Esophagus muscularis mucosa (tissue), 4 donors: ENCODE data around the gene PLET1. TPM values are rescaled to one million over a fixed set of nuclear protein-coding genes. Genes with fewer than 3 reads are reported as not detected.

Experiments used
- DNase-seq: peaks from one replicate; pipeline ENCODE4 v3.0.0-alpha.2; 2017; ENCODE audit errors: extremely low spot score
- H3K27ac ChIP-seq, 4 donors: fragments of 200-600 bp; sonication (generic); replicated peaks in 1 of 4; 1 replicate in 3 of 4; 2 replicates in 1 of 4; pipeline ENCODE4 v1.5.1; 2016 to 2019; ENCODE audit warnings: mild to moderate bottlenecking in 1 of 4
- H3K27me3 ChIP-seq, 4 donors: fragments of 200-600 bp; sonication (generic); one replicate each; pipeline versions ENCODE4 v1.5.1 to v1.6.0; 2016 to 2019
- H3K36me3 ChIP-seq, 4 donors: fragments of 200-600 bp; sonication (generic); one replicate each; pipeline ENCODE4 v1.5.1; 2016 to 2019
- H3K4me1 ChIP-seq, 4 donors: fragments of 200-600 bp; sonication (generic); one replicate each; pipeline ENCODE4 v1.5.1; 2016 to 2019
- H3K4me3 ChIP-seq, 4 donors: fragments of 200-600 bp; sonication (generic); 1 replicate in 2 of 4; 2 replicates in 2 of 4; pipeline ENCODE4 v1.5.1; 2016 to 2019; ENCODE audit warnings: mild to moderate bottlenecking in 4 of 4, moderate library complexity in 1 of 4
- H3K9me3 ChIP-seq, 4 donors: fragments of 200-600 bp; sonication (generic); 1 replicate in 3 of 4; 2 replicates in 1 of 4; pipeline ENCODE4 v1.5.1; 2016 to 2019
- EP300 ChIP-seq: sonication (generic); formaldehyde crosslinking; IDR thresholded peaks from one replicate; pipeline ENCODE4 v1.6.1; 2017; ENCODE audit warnings: antibody characterized with exemption
- POLR2A ChIP-seq: fragments of 450-650 bp; IDR thresholded peaks from one replicate; pipeline ENCODE4 v1.6.1; 2017; ENCODE audit warnings: antibody characterized with exemption, moderate library complexity, mild to moderate bottlenecking, low read depth
- POLR2AphosphoS5 ChIP-seq, 2 donors: sonication (generic); formaldehyde crosslinking; IDR thresholded peaks; one replicate each; pipeline ENCODE4 v1.6.1; 2017; ENCODE audit warnings: antibody characterized with exemption in 2 of 2
- WGBS: methylation state at CpG from one replicate; pipeline ENCODE4 v1.1.5; 2018; 5-methylcytosine and 5-hydroxymethylcytosine counted together
- intact Hi-C: fragments of 100-400 bp; cut with DNase I; formaldehyde crosslinking; loops from one replicate; pipeline ENCODE4 v1.15.1; 2023
- total RNA-seq, 4 donors: library from RNA; depleted of rRNA; stranded (reverse); fragments of >200 nt; gene quantifications; one replicate each; pipeline versions ENCODE4 v1.1.0 to v1.2.1, GENCODE V29; 2016
- TF ChIP-seq, protein P1 (sequence below), 3 experiments: fragments of 200-600 bp in 2 of 3; fragments of 450-650 bp in 1 of 3; sonication (generic) in 2 of 3; IDR thresholded peaks; one replicate each; pipeline ENCODE4 v1.5.1; 2017 to 2019; ENCODE audit warnings: antibody characterized with exemption in 3 of 3, mild to moderate bottlenecking in 2 of 3, moderate library complexity in 1 of 3

Gene PLET1
- total RNA-seq, 4 donors from 2014 or later = not detected

GRCh38 chr11:112298535-112298934 lies 37.9 kb upstream of the PLET1 start:
- H3K27me3 ChIP-seq = no peaks in the 10 kb centered on the region
- intact Hi-C loops = loop anchor here (10.0 kb wide), 2 partner anchors 286 to 506 kb away; no protein-coding TSS in a partner anchor
- no peaks in the 10 kb centered on the region for H3K9me3 ChIP-seq
- DNase-seq = no peak
- H3K4me3 ChIP-seq = no peak overlapping the region
- WGBS = 54% methylated on average over 9 of the region's 9 CpGs
- H3K27ac ChIP-seq = peak overlapping the region in 3 of 4 donors; percentile 55 to 66 (median 60)
- peaks cover 0 to 8% (median 0%) of the 10 kb centered on the region in 4 donors for H3K36me3 ChIP-seq
- TF ChIP-seq, protein P1, sequence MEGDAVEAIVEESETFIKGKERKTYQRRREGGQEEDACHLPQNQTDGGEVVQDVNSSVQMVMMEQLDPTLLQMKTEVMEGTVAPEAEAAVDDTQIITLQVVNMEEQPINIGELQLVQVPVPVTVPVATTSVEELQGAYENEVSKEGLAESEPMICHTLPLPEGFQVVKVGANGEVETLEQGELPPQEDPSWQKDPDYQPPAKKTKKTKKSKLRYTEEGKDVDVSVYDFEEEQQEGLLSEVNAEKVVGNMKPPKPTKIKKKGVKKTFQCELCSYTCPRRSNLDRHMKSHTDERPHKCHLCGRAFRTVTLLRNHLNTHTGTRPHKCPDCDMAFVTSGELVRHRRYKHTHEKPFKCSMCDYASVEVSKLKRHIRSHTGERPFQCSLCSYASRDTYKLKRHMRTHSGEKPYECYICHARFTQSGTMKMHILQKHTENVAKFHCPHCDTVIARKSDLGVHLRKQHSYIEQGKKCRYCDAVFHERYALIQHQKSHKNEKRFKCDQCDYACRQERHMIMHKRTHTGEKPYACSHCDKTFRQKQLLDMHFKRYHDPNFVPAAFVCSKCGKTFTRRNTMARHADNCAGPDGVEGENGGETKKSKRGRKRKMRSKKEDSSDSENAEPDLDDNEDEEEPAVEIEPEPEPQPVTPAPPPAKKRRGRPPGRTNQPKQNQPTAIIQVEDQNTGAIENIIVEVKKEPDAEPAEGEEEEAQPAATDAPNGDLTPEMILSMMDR (IDR thresholded peaks at IDR 0.05) = no peak
- TF ChIP-seq POLR2AphosphoS5 (IDR thresholded peaks at IDR 0.05) (no peak), POLR2A (no peak), EP300 (no peak)
- H3K4me1 ChIP-seq = peaks cover 29 to 53% (median 45%) of the 10 kb centered on the region in 4 donors

DNA sequence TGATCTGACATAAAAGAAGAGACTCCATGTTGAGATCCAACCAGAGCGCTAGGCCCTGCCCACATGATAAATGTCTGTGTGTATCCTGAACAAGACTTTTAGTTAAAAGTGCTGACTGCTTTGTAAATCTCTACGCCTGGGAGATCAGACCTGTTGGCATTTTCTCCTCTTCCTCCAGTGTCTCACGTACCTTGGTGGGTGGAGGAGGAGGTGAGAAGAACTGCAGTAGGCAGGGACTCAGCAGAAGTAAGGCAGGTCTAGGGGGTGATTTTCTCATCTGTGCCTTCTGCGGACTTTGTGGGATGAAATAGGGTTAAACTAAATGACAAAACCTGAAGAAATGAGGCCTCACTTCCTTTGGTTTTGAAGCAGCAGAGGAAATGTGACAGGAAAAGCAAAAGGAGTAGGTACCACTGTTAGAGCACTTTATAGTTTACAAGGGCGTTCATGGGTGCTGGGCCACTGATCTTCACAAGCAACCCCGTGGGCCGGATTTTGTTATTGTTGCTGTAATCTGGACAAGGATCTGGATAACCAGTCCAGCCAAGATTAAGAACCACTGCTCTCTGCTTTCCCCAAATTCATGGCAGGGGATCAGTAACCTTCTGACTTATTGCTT lies 36.7 kb upstream of the PLET1 start:
- peak overlapping the region in 2 of 4 donors; percentile 55 to 60 for H3K27ac ChIP-seq
- H3K4me1 ChIP-seq = peaks cover 33 to 54% (median 50%) of the 10 kb centered on the region in 4 donors
- TF ChIP-seq POLR2AphosphoS5 (IDR thresholded peaks at IDR 0.05) (no peak), EP300 (no peak), POLR2A (no peak)
- TF ChIP-seq, protein P1 (IDR thresholded peaks at IDR 0.05) = no peak
- no peak overlapping the region for H3K4me3 ChIP-seq
- H3K36me3 ChIP-seq = peaks cover 0 to 8% (median 0%) of the 10 kb centered on the region in 4 donors
- WGBS = 84% methylated on average over 7 of the region's 7 CpGs
- no peaks in the 10 kb centered on the region for H3K27me3 ChIP-seq
- DNase-seq = no peak
- intact Hi-C loops = loop anchor here (10.0 kb wide), 2 partner anchors 287 to 507 kb away; no protein-coding TSS in a partner anchor
- no peaks in the 10 kb centered on the region for H3K9me3 ChIP-seq

GRCh38 chr11:112296044-112296443 lies 35.4 kb upstream of the PLET1 start:
- H3K27me3 ChIP-seq = no peaks in the 10 kb centered on the region
- H3K9me3 ChIP-seq = no peaks in the 10 kb centered on the region
- peaks cover 27 to 54% (median 48%) of the 10 kb centered on the region in 4 donors for H3K4me1 ChIP-seq
- 96% methylated on average over 4 of the region's 4 CpGs for WGBS
- TF ChIP-seq, protein P1 (IDR thresholded peaks at IDR 0.05) = no peak
- no peak for TF ChIP-seq EP300
- TF ChIP-seq POLR2AphosphoS5 (IDR thresholded peaks at IDR 0.05) = no peak
- TF ChIP-seq POLR2A = no peak
- no peak for DNase-seq
- peaks cover 0 to 8% (median 0%) of the 10 kb centered on the region in 4 donors for H3K36me3 ChIP-seq
- peak overlapping the region in 1 of 4 donors; percentile 85 for H3K27ac ChIP-seq
- no peak overlapping the region for H3K4me3 ChIP-seq
- intact Hi-C loops = loop anchor here (10.0 kb wide), 2 partner anchors 289 to 509 kb away; no protein-coding TSS in a partner anchor

- Histone ChIP-seq H3K4me1 (peaks cover 27 to 65% (median 58%) of the 10 kb centered on the region in 4 donors), H3K27me3 (no peaks in the 10 kb centered on the region), H3K27ac (peak overlapping the region; percentile 74 to 85 (median 82)), H3K36me3 (peaks cover 0 to 8% (median 0%) of the 10 kb centered on the region in 4 donors), H3K4me3 (no peak overlapping the region), H3K9me3 (no peaks in the 10 kb centered on the region)
- WGBS = 78% methylated on average over 3 of the region's 3 CpGs
- intact Hi-C loops = loop anchor here (10.0 kb wide), 2 partner anchors 290 to 510 kb away; no protein-coding TSS in a partner anchor
- no peak for TF ChIP-seq POLR2AphosphoS5 (IDR thresholded peaks at IDR 0.05)
- TF ChIP-seq, protein P1 (IDR thresholded peaks at IDR 0.05) = no peak
- TF ChIP-seq POLR2A = no peak
- no peak for TF ChIP-seq EP300
- DNase-seq = no peak
Measured at GRCh38 chr11:112294688-112295340, 34.2 kb upstream of the PLET1 start.
